Uterus (tissue), 4 donors: ENCODE results near the gene ANXA4. TPM values are rescaled to one million over a fixed set of nuclear protein-coding genes. Genes with fewer than 3 reads are reported as not detected.
"Not testable (repeated sequence)": the region's sequence is repeated elsewhere in the genome, so short reads cannot be mapped to it uniquely, and the experiment has no call there.

Experiments used
- DNase-seq, 2 donors: peaks; one replicate each; pipeline ENCODE4 v3.0.0-alpha.2; 2019 to 2020
- H3K27ac ChIP-seq, 2 donors: fragments of 200-600 bp; sonication (generic); 1 replicate in 1 of 2; 2 replicates in 1 of 2; pipeline ENCODE4 v1.5.1; 2016 to 2018
- H3K27me3 ChIP-seq, 2 donors: fragments of 200-600 bp; sonication (generic); one replicate each; pipeline ENCODE4 v1.5.1; 2018 to 2019; ENCODE audit warnings: control low read depth in 1 of 2
- H3K36me3 ChIP-seq, 2 donors: fragments of 200-600 bp; sonication (generic); one replicate each; pipeline ENCODE4 v1.5.1; 2019; ENCODE audit warnings: control low read depth in 1 of 2
- H3K4me1 ChIP-seq, 2 donors: fragments of 200-600 bp; sonication (generic); one replicate each; pipeline ENCODE4 v1.5.1; 2018 to 2019; ENCODE audit warnings: control low read depth in 1 of 2
- H3K4me3 ChIP-seq, 2 donors: fragments of 200-600 bp; sonication (generic); 1 replicate in 1 of 2; 2 replicates in 1 of 2; pipeline ENCODE4 v1.5.1; 2018 to 2019; ENCODE audit warnings: mild to moderate bottlenecking in 1 of 2
- H3K9me3 ChIP-seq, 2 donors: fragments of 200-600 bp; sonication (generic); one replicate each; pipeline ENCODE4 v1.5.1; 2019; ENCODE audit warnings: control low read depth in 1 of 2
- POLR2A ChIP-seq, 2 donors: fragments of 450-650 bp; IDR thresholded peaks; one replicate each; pipeline ENCODE4 v1.6.1; 2016; ENCODE audit warnings: antibody characterized with exemption in 2 of 2, mild to moderate bottlenecking in 1 of 2, moderate library complexity in 1 of 2
- intact Hi-C: fragments of 100-400 bp; cut with DNase I; formaldehyde crosslinking; loops from one replicate; pipeline ENCODE4 v1.15.1; 2023; ENCODE audit warnings: low total_unique reads
- total RNA-seq, 4 donors: library from RNA; depleted of rRNA in 3 of 4; stranded (reverse); fragments of >200 nt in 3 of 4; gene quantifications; one replicate each; pipeline versions ENCODE4 v1.1.0 to v1.2.4, GENCODE V29; 2014 to 2023
- TF ChIP-seq, protein P1 (sequence below), 4 experiments: fragments of 200-600 bp in 2 of 4; fragments of 450-650 bp in 2 of 4; sonication (generic) in 2 of 4; IDR thresholded peaks; one replicate each; pipeline ENCODE4 v1.5.1; 2016 to 2019; ENCODE audit warnings: antibody characterized with exemption in 4 of 4, mild to moderate bottlenecking in 2 of 4, moderate library complexity in 1 of 4
- donor health status: DM: yes; HTN: yes; CAD: no.

ANXA4 gene
- total RNA-seq, 4 donors from 2014 or later = 17.4 to 78.5 (median 32.4) TPM

DNA sequence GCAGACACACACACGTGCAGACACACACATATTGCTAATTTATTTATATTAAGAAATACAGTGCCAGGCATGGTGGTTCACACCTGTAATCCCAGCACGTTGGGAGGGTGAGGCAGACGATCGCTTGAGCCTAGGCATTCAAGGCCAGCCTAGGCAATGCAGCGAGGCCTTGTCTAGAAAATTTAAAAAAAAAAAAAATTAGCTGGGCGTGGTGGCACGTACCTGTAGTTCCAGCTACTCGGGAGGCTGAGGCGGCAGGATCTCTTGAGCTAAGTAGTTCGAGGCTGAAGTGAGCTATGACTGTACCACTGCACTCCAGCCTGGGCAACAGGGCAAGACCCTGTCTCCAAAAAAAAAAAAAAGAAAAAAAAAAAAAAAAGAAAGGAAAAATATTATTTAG lies 28.8 kb downstream of the ANXA4 start:
- H3K9me3 ChIP-seq = no peaks in the 10 kb centered on the region
- no peak overlapping the region for H3K4me3 ChIP-seq
- peaks cover 0 to 3% of the 10 kb centered on the region in 2 donors for H3K4me1 ChIP-seq
- no peak for DNase-seq
- intact Hi-C loops = no loop called here
- H3K27me3 ChIP-seq = no peaks in the 10 kb centered on the region
- no peaks in the 10 kb centered on the region for H3K36me3 ChIP-seq
- TF ChIP-seq, protein P1, sequence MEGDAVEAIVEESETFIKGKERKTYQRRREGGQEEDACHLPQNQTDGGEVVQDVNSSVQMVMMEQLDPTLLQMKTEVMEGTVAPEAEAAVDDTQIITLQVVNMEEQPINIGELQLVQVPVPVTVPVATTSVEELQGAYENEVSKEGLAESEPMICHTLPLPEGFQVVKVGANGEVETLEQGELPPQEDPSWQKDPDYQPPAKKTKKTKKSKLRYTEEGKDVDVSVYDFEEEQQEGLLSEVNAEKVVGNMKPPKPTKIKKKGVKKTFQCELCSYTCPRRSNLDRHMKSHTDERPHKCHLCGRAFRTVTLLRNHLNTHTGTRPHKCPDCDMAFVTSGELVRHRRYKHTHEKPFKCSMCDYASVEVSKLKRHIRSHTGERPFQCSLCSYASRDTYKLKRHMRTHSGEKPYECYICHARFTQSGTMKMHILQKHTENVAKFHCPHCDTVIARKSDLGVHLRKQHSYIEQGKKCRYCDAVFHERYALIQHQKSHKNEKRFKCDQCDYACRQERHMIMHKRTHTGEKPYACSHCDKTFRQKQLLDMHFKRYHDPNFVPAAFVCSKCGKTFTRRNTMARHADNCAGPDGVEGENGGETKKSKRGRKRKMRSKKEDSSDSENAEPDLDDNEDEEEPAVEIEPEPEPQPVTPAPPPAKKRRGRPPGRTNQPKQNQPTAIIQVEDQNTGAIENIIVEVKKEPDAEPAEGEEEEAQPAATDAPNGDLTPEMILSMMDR (IDR thresholded peaks at IDR 0.05) = no peak
- no peak for TF ChIP-seq POLR2A (IDR thresholded peaks at IDR 0.05)
- H3K27ac ChIP-seq = peak overlapping the region in 1 of 2 donors; percentile 57

DNA sequence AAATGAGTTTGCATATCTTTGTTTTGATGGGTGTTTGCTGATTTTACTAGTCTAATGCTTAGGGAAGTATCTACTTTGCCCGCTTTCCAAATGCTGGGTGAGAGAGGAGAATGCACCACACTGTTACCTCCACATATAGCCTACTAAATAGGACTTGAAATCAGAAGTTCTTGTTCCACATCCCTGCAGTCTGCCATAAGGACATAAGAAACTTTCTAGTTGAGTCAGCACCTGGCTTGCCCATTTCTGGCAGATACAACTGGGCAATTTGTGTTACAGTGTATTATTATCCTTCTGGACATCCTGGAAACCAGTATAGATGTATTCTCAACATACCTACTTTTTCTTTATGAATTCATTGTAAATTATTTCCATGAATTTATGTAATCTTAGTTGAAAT lies 29.5 kb downstream of the ANXA4 start:
- DNase-seq = no peak
- no peak overlapping the region for H3K4me3 ChIP-seq
- no peak for TF ChIP-seq POLR2A (IDR thresholded peaks at IDR 0.05)
- TF ChIP-seq, protein P1 (IDR thresholded peaks at IDR 0.05) = no peak
- peaks cover 0 to 3% of the 10 kb centered on the region in 2 donors for H3K4me1 ChIP-seq
- intact Hi-C loops = no loop called here
- no peaks in the 10 kb centered on the region for H3K36me3 ChIP-seq
- no peak overlapping the region for H3K27ac ChIP-seq
- H3K27me3 ChIP-seq = no peaks in the 10 kb centered on the region
- no peaks in the 10 kb centered on the region for H3K9me3 ChIP-seq

DNA sequence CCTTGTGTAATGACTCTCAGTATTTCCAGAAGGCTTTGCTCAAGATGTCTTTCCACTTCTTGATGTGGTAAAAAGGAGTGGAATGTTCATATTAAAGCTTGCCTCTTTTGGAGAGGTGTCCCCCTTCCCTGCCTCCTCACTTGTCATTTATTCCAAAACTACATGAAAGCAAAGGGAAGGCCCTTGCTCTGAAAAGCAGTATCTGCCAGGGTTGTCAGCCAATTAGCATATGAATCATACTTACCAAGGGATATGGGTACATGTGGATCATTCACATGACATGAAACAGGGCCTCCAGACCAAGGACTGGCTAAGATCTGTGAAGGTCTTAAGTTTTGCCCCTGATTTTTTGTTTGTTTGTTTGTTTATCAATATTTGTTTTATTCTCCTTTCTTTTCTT lies 31.3 kb downstream of the ANXA4 start:
- Histone ChIP-seq H3K27me3 (no peaks in the 10 kb centered on the region), H3K4me3 (no peak overlapping the region), H3K27ac (no peak overlapping the region), H3K4me1 (no peaks in the 10 kb centered on the region), H3K9me3 (no peaks in the 10 kb centered on the region), H3K36me3 (no peaks in the 10 kb centered on the region)
- DNase-seq = no peak
- TF ChIP-seq POLR2A (IDR thresholded peaks at IDR 0.05) = no peak
- TF ChIP-seq, protein P1 (IDR thresholded peaks at IDR 0.05) = no peak
- intact Hi-C loops = no loop called here

DNA sequence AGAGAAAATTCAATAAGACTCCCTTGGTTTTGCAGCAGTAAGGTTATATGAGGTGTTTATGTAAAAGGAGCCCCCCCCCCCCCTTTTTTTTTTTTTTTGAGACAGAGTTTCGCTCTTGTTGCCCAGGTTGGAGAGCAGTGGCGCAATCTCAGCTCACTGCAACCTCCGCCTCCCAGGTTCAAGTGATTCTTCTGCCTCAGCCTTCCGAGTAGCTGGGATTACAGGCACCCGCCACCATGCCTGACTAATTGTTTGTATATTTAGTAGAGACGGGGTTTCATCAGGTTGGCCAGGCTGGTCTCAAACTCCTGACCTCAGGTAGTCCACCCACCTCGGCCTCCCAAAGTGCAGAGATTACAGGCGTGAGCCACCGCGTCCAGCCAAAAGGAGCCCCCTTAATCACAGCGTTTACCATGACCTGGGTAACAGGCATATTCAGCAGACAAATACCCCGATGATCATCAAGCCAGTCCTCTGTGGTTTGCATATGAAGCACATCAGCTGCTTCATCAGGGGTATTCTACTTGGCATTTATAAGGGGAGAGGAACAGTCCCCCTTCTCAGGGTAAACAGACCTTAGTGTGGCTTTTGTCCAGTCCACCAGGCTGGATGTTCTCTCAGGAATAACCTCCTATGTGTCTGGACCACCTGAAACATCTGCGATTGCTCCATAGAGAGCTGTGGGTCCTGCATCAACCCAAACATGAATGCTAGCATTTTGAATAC lies 32.5 kb downstream of the ANXA4 start:
- H3K27ac ChIP-seq, H3K9me3 ChIP-seq, H3K36me3 ChIP-seq, H3K4me1 ChIP-seq, H3K4me3 ChIP-seq, DNase-seq, intact Hi-C loops, H3K27me3 ChIP-seq: not testable (repeated sequence)

DNA sequence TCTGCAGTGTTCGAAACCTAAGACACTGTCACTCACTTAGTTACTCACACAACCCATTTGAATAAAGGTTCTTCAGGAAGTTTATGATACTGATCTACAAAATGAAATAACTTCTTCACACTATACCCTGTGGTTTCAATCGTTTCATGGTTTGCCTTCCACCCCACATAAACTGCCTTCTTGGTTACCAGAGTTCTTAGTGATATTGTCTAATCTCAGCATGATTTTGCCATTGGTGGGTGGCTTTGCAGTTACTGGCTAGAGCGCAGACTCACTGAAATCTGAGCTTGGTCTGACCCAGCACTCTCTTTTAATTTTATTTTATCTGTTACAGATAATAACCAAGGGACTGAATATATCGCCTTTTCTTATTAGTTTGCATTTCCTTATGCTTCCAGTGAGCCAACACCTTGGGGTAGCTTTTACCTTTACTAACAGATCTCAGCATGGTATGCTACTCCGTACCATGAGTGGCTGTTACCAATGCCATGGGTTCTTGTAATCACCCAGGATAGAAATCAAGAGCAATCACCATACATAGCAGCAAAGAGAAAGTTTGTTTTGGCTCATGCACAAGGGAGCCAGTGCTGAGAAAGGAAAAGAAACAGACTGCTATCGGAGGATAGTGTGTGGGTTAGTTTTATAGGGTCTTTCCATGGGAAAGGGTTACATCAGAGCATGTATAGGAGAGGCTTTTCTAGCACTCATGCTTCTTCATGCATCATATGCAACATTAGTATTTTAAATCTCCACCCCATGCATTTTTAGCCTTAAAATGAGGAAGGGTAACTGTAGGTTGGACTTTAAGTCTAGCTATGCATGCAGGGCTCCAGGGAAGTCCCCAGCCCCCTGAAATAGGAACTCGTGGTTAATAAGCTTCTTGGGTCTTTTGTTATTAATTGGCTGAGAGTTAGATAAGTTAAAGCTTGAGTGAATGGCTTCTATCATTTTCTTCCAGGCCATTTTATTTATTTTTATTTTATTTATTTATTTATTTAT lies 33.3 kb downstream of the ANXA4 start:
- no peaks in the 10 kb centered on the region for H3K27me3 ChIP-seq
- no peak for DNase-seq
- H3K36me3 ChIP-seq = no peaks in the 10 kb centered on the region
- no peaks in the 10 kb centered on the region for H3K9me3 ChIP-seq
- H3K27ac ChIP-seq = no peak overlapping the region
- no peak overlapping the region for H3K4me3 ChIP-seq
- no peak for TF ChIP-seq POLR2A (IDR thresholded peaks at IDR 0.05)
- TF ChIP-seq, protein P1 (IDR thresholded peaks at IDR 0.05) = no peak
- no peaks in the 10 kb centered on the region for H3K4me1 ChIP-seq
- intact Hi-C loops = no loop called here
